ENCODE measurements around the gene PPP1R18.

PPP1R18 gene

GRCh38 chr6:30686908-30687658, 638 bp upstream of the PPP1R18 start:
- 0 to 2% methylated on average over 21 to 33 of the region's 52 CpGs for WGBS, 2 experiments (ENCODE audit: insufficient coverage in 2 of 2)
- peaks cover 36% of the 10 kb centered on the region for H3K36me3 ChIP-seq (ENCODE audit: control insufficient read depth, insufficient read depth, low read length)
- peak overlapping the region; percentile 95 for H3K27ac ChIP-seq (ENCODE audit: low read depth, low read length, severe bottlenecking)
- H3K4me1 ChIP-seq (ENCODE audit: control insufficient read depth, insufficient read depth, low read length, poor library complexity, severe bottlenecking): peaks cover 27% of the 10 kb centered on the region
- H3K4me3 ChIP-seq (ENCODE audit: extremely low read depth, insufficient read depth, low read length, poor library complexity, severe bottlenecking): peak overlapping the region; percentile 68
- H3K9me3 ChIP-seq (ENCODE audit: control insufficient read depth, low read length): no peaks in the 10 kb centered on the region

GRCh38 chr6:30685157-30686008, 1.1 kb downstream of the PPP1R18 start:
- WGBS, 2 experiments (ENCODE audit: insufficient coverage in 2 of 2): 40 to 58% methylated on average over 29 of the region's 29 CpGs
- Histone ChIP-seq H3K4me3 (ENCODE audit: extremely low read depth, insufficient read depth, low read length, poor library complexity, severe bottlenecking) (peak overlapping the region; percentile 68), H3K36me3 (ENCODE audit: control insufficient read depth, insufficient read depth, low read length) (peaks cover 53% of the 10 kb centered on the region), H3K9me3 (ENCODE audit: control insufficient read depth, low read length) (no peaks in the 10 kb centered on the region), H3K27ac (ENCODE audit: low read depth, low read length, severe bottlenecking) (peak overlapping the region; percentile 95), H3K4me1 (ENCODE audit: control insufficient read depth, insufficient read depth, low read length, poor library complexity, severe bottlenecking) (peaks cover 24% of the 10 kb centered on the region)

DNA sequence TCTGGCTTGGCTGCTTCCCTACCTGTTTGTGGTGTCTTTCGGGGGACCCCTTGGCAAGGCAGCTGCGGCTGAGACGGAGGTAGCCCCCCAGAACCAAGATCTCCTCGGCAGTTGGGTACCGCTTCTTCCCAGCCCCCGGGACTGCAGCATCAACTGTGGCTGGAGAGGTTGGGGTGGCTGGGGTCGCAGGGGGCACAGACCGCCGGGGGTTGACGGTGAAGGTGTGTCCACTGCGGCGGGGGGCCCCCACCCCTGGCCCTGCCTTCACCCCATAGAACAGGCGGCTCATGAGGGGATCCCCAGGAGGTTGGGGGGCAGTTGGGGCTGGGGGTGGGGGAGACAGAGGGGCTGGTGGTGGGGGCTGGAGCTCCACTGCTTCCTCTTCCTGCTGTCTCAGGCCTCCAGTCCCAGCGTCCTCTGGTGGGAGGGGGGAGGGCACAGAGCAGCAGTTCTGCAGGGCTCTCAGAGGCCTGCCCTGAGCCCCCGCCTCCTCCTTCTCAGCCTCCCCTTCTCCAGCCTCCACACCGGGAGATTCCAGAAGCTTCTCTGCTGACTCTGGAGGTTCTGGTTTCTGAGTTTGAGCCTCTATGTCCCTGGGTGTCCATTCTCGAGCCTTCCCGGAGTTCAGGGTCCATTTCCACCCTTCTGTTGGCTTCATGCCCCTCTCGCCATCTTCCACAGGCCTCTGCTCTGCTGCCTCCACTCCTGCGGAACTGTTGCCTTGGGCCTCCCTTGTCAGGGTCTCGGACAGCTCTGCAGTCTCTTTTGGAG, 1.9 kb downstream of the PPP1R18 start:
- peaks cover 61% of the 10 kb centered on the region for H3K36me3 ChIP-seq (ENCODE audit: control insufficient read depth, insufficient read depth, low read length)
- H3K4me1 ChIP-seq (ENCODE audit: control insufficient read depth, insufficient read depth, low read length, poor library complexity, severe bottlenecking): peaks cover 26% of the 10 kb centered on the region
- H3K4me3 ChIP-seq (ENCODE audit: extremely low read depth, insufficient read depth, low read length, poor library complexity, severe bottlenecking): peak overlapping the region; percentile 68
- peak overlapping the region; percentile 93 for H3K27ac ChIP-seq (ENCODE audit: low read depth, low read length, severe bottlenecking)
- no peaks in the 10 kb centered on the region for H3K9me3 ChIP-seq (ENCODE audit: control insufficient read depth, low read length)
- WGBS, 2 experiments (ENCODE audit: insufficient coverage in 2 of 2): 47 to 57% methylated on average over 7 to 12 of the region's 21 CpGs

- Histone ChIP-seq H3K4me3 (ENCODE audit: extremely low read depth, insufficient read depth, low read length, poor library complexity, severe bottlenecking) (peak overlapping the region; percentile 68), H3K27ac (ENCODE audit: low read depth, low read length, severe bottlenecking) (peak overlapping the region; percentile 93), H3K9me3 (ENCODE audit: control insufficient read depth, low read length) (no peaks in the 10 kb centered on the region), H3K4me1 (ENCODE audit: control insufficient read depth, insufficient read depth, low read length, poor library complexity, severe bottlenecking) (peaks cover 25% of the 10 kb centered on the region), H3K36me3 (ENCODE audit: control insufficient read depth, insufficient read depth, low read length) (peaks cover 66% of the 10 kb centered on the region)
- WGBS, 2 experiments (ENCODE audit: insufficient coverage in 2 of 2): 53 to 80% methylated on average over 1 of the region's 2 CpGs
Observed at GRCh38 chr6:30683980-30684338, 2.5 kb downstream of the PPP1R18 start.

GRCh38 chr6:30683183-30683979, 3.1 kb downstream of the PPP1R18 start:
- peak overlapping the region; percentile 93 for H3K27ac ChIP-seq (ENCODE audit: low read depth, low read length, severe bottlenecking)
- peaks cover 20% of the 10 kb centered on the region for H3K4me1 ChIP-seq (ENCODE audit: control insufficient read depth, insufficient read depth, low read length, poor library complexity, severe bottlenecking)
- WGBS, 2 experiments (ENCODE audit: insufficient coverage in 2 of 2): 17 to 23% methylated on average over 3 to 7 of the region's 7 CpGs
- peaks cover 67% of the 10 kb centered on the region for H3K36me3 ChIP-seq (ENCODE audit: control insufficient read depth, insufficient read depth, low read length)
- H3K4me3 ChIP-seq (ENCODE audit: extremely low read depth, insufficient read depth, low read length, poor library complexity, severe bottlenecking): peak overlapping the region; percentile 68
- no peaks in the 10 kb centered on the region for H3K9me3 ChIP-seq (ENCODE audit: control insufficient read depth, low read length)

GRCh38 chr6:30682143-30683117, 4.0 kb downstream of the PPP1R18 start:
- WGBS, 2 experiments (ENCODE audit: insufficient coverage in 2 of 2): 6 to 29% methylated on average over 5 to 7 of the region's 11 CpGs
- Histone ChIP-seq H3K4me1 (ENCODE audit: control insufficient read depth, insufficient read depth, low read length, poor library complexity, severe bottlenecking) (peaks cover 17% of the 10 kb centered on the region), H3K4me3 (ENCODE audit: extremely low read depth, insufficient read depth, low read length, poor library complexity, severe bottlenecking) (peak overlapping the region; percentile 68), H3K36me3 (ENCODE audit: control insufficient read depth, insufficient read depth, low read length) (peaks cover 71% of the 10 kb centered on the region), H3K27ac (ENCODE audit: low read depth, low read length, severe bottlenecking) (peak overlapping the region; percentile 93), H3K9me3 (ENCODE audit: control insufficient read depth, low read length) (no peaks in the 10 kb centered on the region)

- Histone ChIP-seq H3K36me3 (ENCODE audit: control insufficient read depth, insufficient read depth, low read length) (peaks cover 78% of the 10 kb centered on the region), H3K4me1 (ENCODE audit: control insufficient read depth, insufficient read depth, low read length, poor library complexity, severe bottlenecking) (peaks cover 17% of the 10 kb centered on the region), H3K9me3 (ENCODE audit: control insufficient read depth, low read length) (no peaks in the 10 kb centered on the region), H3K4me3 (ENCODE audit: extremely low read depth, insufficient read depth, low read length, poor library complexity, severe bottlenecking) (peak overlapping the region; percentile 68), H3K27ac (ENCODE audit: low read depth, low read length, severe bottlenecking) (peak overlapping the region; percentile 93)
- 80 to 87% methylated on average over 3 of the region's 4 CpGs for WGBS, 2 experiments (ENCODE audit: insufficient coverage in 2 of 2)
Observed at GRCh38 chr6:30681766-30682142, 4.7 kb downstream of the PPP1R18 start.

DNA sequence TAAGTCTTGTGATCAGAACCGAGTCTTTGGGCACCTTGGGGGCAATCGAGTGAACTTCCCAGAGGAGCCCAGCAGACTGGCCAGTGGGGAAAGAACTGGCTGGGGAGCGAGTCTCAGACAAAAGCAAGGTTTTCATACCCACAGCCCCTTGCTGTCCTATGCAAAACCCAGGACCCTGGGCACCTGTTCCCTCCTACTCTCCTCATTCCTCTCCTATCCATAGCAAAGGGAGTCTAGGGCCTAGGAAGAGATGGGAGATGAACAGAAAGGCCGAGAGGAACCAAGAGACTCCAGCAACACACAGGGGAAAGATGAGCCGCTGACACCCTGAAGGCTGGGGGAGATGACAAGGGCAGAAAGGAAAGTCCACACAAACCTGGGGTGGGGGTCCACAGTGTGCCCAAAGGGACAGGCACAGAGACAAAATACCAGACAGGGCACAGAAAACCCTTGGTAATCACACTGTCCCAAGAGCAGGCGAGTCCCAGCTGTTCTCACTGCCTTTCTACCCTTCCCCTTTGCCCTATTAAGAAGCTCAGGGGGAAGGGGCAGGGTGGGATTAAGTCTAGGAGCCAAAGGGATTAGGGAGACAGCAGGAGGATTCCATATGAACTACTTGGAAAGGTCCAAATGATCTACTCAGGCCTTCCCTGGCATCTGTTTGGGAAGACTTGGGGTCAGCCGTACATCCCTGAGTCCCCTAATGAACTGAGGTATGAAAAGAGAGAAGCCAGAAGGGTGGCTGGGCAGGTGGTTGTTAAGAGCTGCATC, 6.5 kb downstream of the PPP1R18 start:
- Histone ChIP-seq H3K4me3 (ENCODE audit: extremely low read depth, insufficient read depth, low read length, poor library complexity, severe bottlenecking) (peak overlapping the region; percentile 29), H3K4me1 (ENCODE audit: control insufficient read depth, insufficient read depth, low read length, poor library complexity, severe bottlenecking) (peaks cover 17% of the 10 kb centered on the region), H3K36me3 (ENCODE audit: control insufficient read depth, insufficient read depth, low read length) (peaks cover 86% of the 10 kb centered on the region), H3K9me3 (ENCODE audit: control insufficient read depth, low read length) (no peaks in the 10 kb centered on the region), H3K27ac (ENCODE audit: low read depth, low read length, severe bottlenecking) (peak overlapping the region; percentile 45)
- 73 to 79% methylated on average over 4 to 5 of the region's 7 CpGs for WGBS, 2 experiments (ENCODE audit: insufficient coverage in 2 of 2)

All from mesodermal cell (in vitro differentiated cells).